Measurements from ENCODE around the gene SYVN1.

DNA sequence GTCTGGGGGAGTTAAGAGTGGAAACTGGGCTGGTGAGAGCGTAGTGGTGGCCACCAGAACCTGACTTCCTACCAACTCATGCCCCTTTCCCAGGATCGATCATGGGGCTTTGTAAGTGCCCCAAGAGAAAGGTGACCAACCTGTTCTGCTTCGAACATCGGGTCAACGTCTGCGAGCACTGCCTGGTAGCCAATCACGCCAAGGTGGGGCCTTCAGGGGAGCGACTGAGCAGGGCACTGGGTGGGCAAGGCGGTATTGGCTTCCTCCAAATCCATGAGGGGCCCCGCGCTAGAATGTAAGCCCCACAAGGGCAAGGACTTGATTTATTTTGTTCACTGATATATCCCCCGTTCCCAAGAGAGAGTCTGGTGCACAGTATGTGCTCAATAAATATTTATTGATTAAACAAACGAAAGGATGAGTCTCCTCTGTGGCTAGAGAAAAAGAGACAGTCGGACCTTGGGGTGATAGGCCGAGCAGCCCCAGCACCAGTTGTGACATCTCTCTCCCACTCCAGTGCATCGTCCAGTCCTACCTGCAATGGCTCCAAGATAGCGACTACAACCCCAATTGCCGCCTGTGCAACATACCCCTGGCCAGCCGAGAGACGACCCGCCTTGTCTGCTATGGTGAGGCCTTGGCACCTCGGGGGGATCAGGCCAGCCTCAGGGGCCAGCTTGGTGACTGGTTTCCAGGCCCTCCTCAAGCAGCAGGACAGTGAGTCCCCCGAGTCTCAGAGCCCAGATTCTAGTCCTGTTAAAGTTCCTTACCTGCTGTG is 49.5 kb downstream of the SYVN1 start:
- TF ChIP-seq CTCF (IDR thresholded peaks at IDR 0.05) (no peak), POLR2A (IDR thresholded peaks at IDR 0.05) (no peak)

Measured in thyroid gland (tissue), 4 donors.